Measurements from ENCODE around the gene TBCE. TPM values are rescaled to one million over a fixed set of nuclear protein-coding genes. Genes with fewer than 3 reads are reported as not detected.

TBCE gene
- total RNA-seq, 1 donor from 2014 or later = 19.1 TPM

DNA sequence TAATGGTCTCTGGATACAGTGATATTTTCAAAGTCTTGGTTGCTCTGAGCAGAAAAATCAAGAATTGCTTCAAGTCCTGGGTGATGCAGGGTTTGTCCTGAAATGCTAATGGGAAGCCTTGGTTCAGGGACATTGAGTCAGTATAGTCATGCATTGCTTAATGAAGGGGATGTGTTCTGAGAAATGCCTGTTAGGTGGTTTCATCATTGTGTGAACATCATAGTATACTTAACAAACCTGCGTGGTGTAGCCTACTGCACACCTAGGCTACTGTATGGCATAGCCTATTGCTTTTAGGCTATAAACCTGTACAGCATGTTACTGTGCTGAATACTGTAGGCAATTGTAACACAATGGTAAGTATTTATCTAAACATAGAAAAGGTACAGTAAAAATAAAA lies 36.4 kb downstream of the TBCE start:
- H3K4me3 Mint-ChIP-seq = no peak overlapping the region
- no peak for TF ChIP-seq CTCF (IDR thresholded peaks at IDR 0.05)
- intact Hi-C loops (cut with micrococcal nuclease) = no loop called here
- ATAC-seq (ENCODE audit: low read depth) = no peak
- H3K9me3 Mint-ChIP-seq = no peaks in the 10 kb centered on the region
- POLR2A ChIA-PET = no interaction called here
- peaks cover 21% of the 10 kb centered on the region for H3K36me3 Mint-ChIP-seq (ENCODE audit: low read depth)
- H3K27ac Mint-ChIP-seq = no peak overlapping the region
- H3K27me3 Mint-ChIP-seq = no peaks in the 10 kb centered on the region
- no peak for DNase-seq
- CTCF ChIA-PET = interaction anchor here (2.0 kb wide), 1 partner anchor 13 kb away, joined by 5 read pairs; no protein-coding TSS in a partner anchor
- no peaks in the 10 kb centered on the region for H3K4me1 Mint-ChIP-seq

DNA sequence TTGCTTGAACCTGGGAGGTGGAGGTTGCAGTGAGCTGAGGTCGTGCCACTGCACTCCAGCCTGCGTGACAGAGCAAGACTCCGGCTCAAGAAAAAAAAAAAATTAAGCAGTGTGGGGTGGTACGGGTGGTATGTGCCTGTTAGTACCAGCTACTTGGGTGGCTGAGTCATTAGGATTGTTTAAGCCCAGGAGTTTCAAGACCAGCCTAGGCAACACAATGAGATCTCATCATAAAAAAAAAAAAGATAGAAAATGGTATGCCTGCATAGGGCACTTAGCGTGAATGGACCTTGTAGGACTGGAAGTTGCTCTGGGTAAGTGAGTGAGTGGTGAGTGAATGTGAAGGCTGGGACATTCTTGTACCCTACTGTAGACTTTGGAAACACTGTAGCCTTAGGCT lies 37.0 kb downstream of the TBCE start:
- CTCF ChIA-PET = interaction anchor here (2.0 kb wide), 1 partner anchor 12 kb away, joined by 5 read pairs; no protein-coding TSS in a partner anchor
- no peaks in the 10 kb centered on the region for H3K27me3 Mint-ChIP-seq
- no peak overlapping the region for H3K27ac Mint-ChIP-seq
- TF ChIP-seq CTCF (IDR thresholded peaks at IDR 0.05) = no peak
- no peak overlapping the region for H3K4me3 Mint-ChIP-seq
- H3K4me1 Mint-ChIP-seq = no peaks in the 10 kb centered on the region
- H3K36me3 Mint-ChIP-seq (ENCODE audit: low read depth) = peaks cover 21% of the 10 kb centered on the region
- intact Hi-C loops (cut with micrococcal nuclease) = no loop called here
- POLR2A ChIA-PET = interaction anchor here (0.7 kb wide), 1 partner anchor 999 kb away, joined by 5 read pairs; no protein-coding TSS in a partner anchor
- no peak for DNase-seq
- no peaks in the 10 kb centered on the region for H3K9me3 Mint-ChIP-seq
- ATAC-seq (ENCODE audit: low read depth) = no peak

DNA sequence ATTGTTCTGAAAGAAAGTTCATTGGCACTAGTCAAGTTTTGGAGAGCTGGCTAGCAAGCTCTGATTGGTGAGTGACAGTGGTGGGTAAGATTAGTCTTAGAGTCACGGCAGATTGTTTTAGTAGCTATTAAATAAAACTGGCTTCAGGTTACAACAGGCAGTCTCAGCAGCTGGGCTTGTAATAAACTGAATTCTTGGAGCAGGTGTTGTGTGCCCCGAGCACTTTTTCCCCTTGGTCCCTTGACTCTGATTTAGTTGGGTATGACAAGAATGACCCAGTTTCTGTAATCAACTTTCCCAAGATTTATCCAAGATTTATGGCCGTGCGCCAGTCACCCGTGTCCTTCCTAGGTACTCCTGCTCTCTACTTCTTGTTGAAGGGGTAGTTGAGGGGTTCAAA lies 40.2 kb downstream of the TBCE start:
- peaks cover 14% of the 10 kb centered on the region for H3K36me3 Mint-ChIP-seq (ENCODE audit: low read depth)
- no peaks in the 10 kb centered on the region for H3K9me3 Mint-ChIP-seq
- no peak for TF ChIP-seq CTCF (IDR thresholded peaks at IDR 0.05)
- H3K4me3 Mint-ChIP-seq = no peak overlapping the region
- ATAC-seq (ENCODE audit: low read depth) = no peak
- no peak for DNase-seq
- H3K27me3 Mint-ChIP-seq = no peaks in the 10 kb centered on the region
- ChIA-PET POLR2A (no interaction called here), CTCF (interaction anchor here (1.0 kb wide), 1 partner anchor 9 kb away, joined by 3 read pairs; no protein-coding TSS in a partner anchor)
- H3K27ac Mint-ChIP-seq = no peak overlapping the region
- no peaks in the 10 kb centered on the region for H3K4me1 Mint-ChIP-seq
- intact Hi-C loops (cut with micrococcal nuclease) = no loop called here

- DNase-seq (no peak), ATAC-seq (ENCODE audit: low read depth) (no peak)
- ChIA-PET CTCF (interaction anchor here (0.8 kb wide), 1 partner anchor 8 kb away, joined by 3 read pairs; no protein-coding TSS in a partner anchor), POLR2A (interaction anchor here (0.7 kb wide), 1 partner anchor 170 kb away, joined by 5 read pairs; no protein-coding TSS in a partner anchor)
- Mint-ChIP-seq H3K36me3 (ENCODE audit: low read depth) (peaks cover 9% of the 10 kb centered on the region), H3K9me3 (no peaks in the 10 kb centered on the region), H3K4me3 (no peak overlapping the region), H3K4me1 (no peaks in the 10 kb centered on the region), H3K27me3 (no peaks in the 10 kb centered on the region), H3K27ac (no peak overlapping the region)
- intact Hi-C loops (cut with micrococcal nuclease) = no loop called here
- no peak for TF ChIP-seq CTCF (IDR thresholded peaks at IDR 0.05)
These were observed 41.3 kb downstream of the TBCE start for GRCh38 chr1:235408503-235408960.

GRCh38 chr1:235409042-235409820 lies 42.0 kb downstream of the TBCE start:
- no peaks in the 10 kb centered on the region for H3K9me3 Mint-ChIP-seq
- H3K36me3 Mint-ChIP-seq (ENCODE audit: low read depth) = peaks cover 7% of the 10 kb centered on the region
- DNase-seq (no peak), ATAC-seq (ENCODE audit: low read depth) (no peak)
- no peak overlapping the region for H3K27ac Mint-ChIP-seq
- no peak for TF ChIP-seq CTCF (IDR thresholded peaks at IDR 0.05)
- H3K27me3 Mint-ChIP-seq = no peaks in the 10 kb centered on the region
- intact Hi-C loops (cut with micrococcal nuclease) = no loop called here
- H3K4me1 Mint-ChIP-seq = no peaks in the 10 kb centered on the region
- CTCF ChIA-PET = interaction anchor here (0.8 kb wide), 1 partner anchor 7 kb away, joined by 3 read pairs; no protein-coding TSS in a partner anchor
- POLR2A ChIA-PET = interaction anchor here (0.7 kb wide), 1 partner anchor 171 kb away, joined by 5 read pairs; no protein-coding TSS in a partner anchor
- no peak overlapping the region for H3K4me3 Mint-ChIP-seq
